Natural killer cell (primary cell): ENCODE results near the gene IL13. TPM values are rescaled to one million over a fixed set of nuclear protein-coding genes. Genes with fewer than 3 reads are reported as not detected.

Experiments used
- ATAC-seq, 3 donors: fragments of 150-1000 bp in 2 of 3; fragments of 200-7000 bp in 1 of 3; cut with Tn5 transposase; 1 replicate in 1 of 3; 2 replicates in 2 of 3; pipeline ENCODE4 v1.10.0; 2021; ENCODE audit warnings: mild to moderate bottlenecking in 2 of 3, moderate library complexity in 2 of 3
- DNase-seq, 2 donors: peaks; one replicate each; pipeline versions ENCODE4 v3.0.0 to v3.0.0-alpha.2; 2013 to 2021; ENCODE audit warnings: mixed read lengths in 1 of 2
- H3K27ac ChIP-seq: one replicate; pipeline ENCODE4 v1.5.1; 2013; ENCODE audit warnings: mild to moderate bottlenecking, low read length
- H3K27me3 ChIP-seq: one replicate; pipeline ENCODE4 v1.6.1; 2013; ENCODE audit warnings: low read length; ENCODE audit not compliant: control insufficient read depth, insufficient read depth
- H3K36me3 ChIP-seq: one replicate; pipeline ENCODE4 v1.6.1; 2013; ENCODE audit warnings: low read length; ENCODE audit not compliant: control insufficient read depth, insufficient read depth
- H3K4me1 ChIP-seq: one replicate; pipeline ENCODE4 v1.6.1; 2013; ENCODE audit warnings: low read length; ENCODE audit not compliant: control insufficient read depth, insufficient read depth
- H3K4me3 ChIP-seq: one replicate; pipeline ENCODE4 v1.5.1; 2013; ENCODE audit warnings: low read length
- H3K9me3 ChIP-seq: one replicate; pipeline ENCODE4 v1.6.1; 2013; ENCODE audit warnings: low read length; ENCODE audit not compliant: control insufficient read depth, insufficient read depth
- H3K27ac Mint-ChIP-seq, 2 donors: one replicate each; pipeline ENCODE4 v1.8.0; 2022; ENCODE audit warnings: mild to moderate bottlenecking in 2 of 2, mixed read lengths in 2 of 2, moderate library complexity in 1 of 2
- H3K27me3 Mint-ChIP-seq, 2 donors: one replicate each; pipeline ENCODE4 v1.8.0; 2022; ENCODE audit warnings: low read depth in 2 of 2, mixed read lengths in 2 of 2
- H3K36me3 Mint-ChIP-seq: one replicate; pipeline ENCODE4 v1.8.0; 2022; ENCODE audit warnings: mixed read lengths
- H3K4me1 Mint-ChIP-seq, 2 donors: one replicate each; pipeline ENCODE4 v1.8.0; 2022; ENCODE audit warnings: mixed read lengths in 2 of 2
- H3K4me3 Mint-ChIP-seq: one replicate; pipeline ENCODE4 v1.8.0; 2022; ENCODE audit warnings: mild to moderate bottlenecking, moderate library complexity, mixed read lengths
- H3K9me3 Mint-ChIP-seq, 2 donors: one replicate each; pipeline ENCODE4 v1.8.0; 2022; ENCODE audit warnings: mixed read lengths in 2 of 2
- CTCF ChIP-seq: fragments of 200-600 bp; IDR thresholded peaks from one replicate; pipeline ENCODE4 v1.8.0; 2022; ENCODE audit warnings: antibody characterized with exemption
- WGBS: methylation state at CpG from one replicate; pipeline ENCODE4 v1.1.7; 2013; ENCODE audit warnings: missing lambda C conversion rate; ENCODE audit not compliant: insufficient coverage; 5-methylcytosine and 5-hydroxymethylcytosine counted together
- intact Hi-C: fragments of 100-400 bp; cut with micrococcal nuclease; formaldehyde crosslinking; loops from one replicate; pipeline ENCODE4 v1.14.2; 2022
- total RNA-seq, 4 donors: library from RNA; stranded (reverse); fragments of 120-200 nt in 1 of 4; gene quantifications; one replicate each; pipeline versions ENCODE4 v1.2.3 to v1.2.4, GENCODE V29; 2013 to 2022

The IL13 gene
- total RNA-seq, result 1 to 10 TPM in 1 of 3 donors, under 1 TPM in 1, not detected in 1; 0.80 to 1.4 TPM
- total RNA-seq (2013), result 0.07 TPM

- Histone ChIP-seq H3K9me3 (no peaks in the 10 kb centered on the region), H3K36me3 (no peaks in the 10 kb centered on the region), H3K27ac (no peak within 1 kb of the TSS), H3K4me1 (peaks cover 11% of the 10 kb centered on the region), H3K27me3 (peaks cover 14% of the 10 kb centered on the region), H3K4me3 (no peak within 1 kb of the TSS)
- intact Hi-C loops, result no loop called here
- Mint-ChIP-seq H3K27me3 (peaks cover 24 to 41% of the 10 kb centered on the region in 2 donors), H3K27ac (no peak within 1 kb of the TSS), H3K4me1 (peaks cover 0 to 8% of the 10 kb centered on the region in 2 donors), H3K36me3 (no peaks in the 10 kb centered on the region), H3K4me3 (no peak within 1 kb of the TSS), H3K9me3 (no peaks in the 10 kb centered on the region)
- TF ChIP-seq CTCF, result no peak
- 86% methylated on average over 12 of the region's 12 CpGs for WGBS
- ATAC-seq (no peak), DNase-seq (no peak)
Measured at GRCh38 chr5:132657676-132658380, at the start of gene IL13. Gene IL13 (plus strand): TSS chr5:132658173. CDS start chr5:132658187, 14 bp downstream.

- Mint-ChIP-seq H3K36me3 (peaks cover 13% of the 10 kb centered on the region), H3K4me3 (no peak overlapping the region), H3K27me3 (no peaks in the 10 kb centered on the region), H3K27ac (no peak overlapping the region), H3K4me1 (no peaks in the 10 kb centered on the region), H3K9me3 (no peaks in the 10 kb centered on the region)
- Histone ChIP-seq H3K36me3 (peaks cover 47% of the 10 kb centered on the region), H3K4me1 (no peaks in the 10 kb centered on the region), H3K27me3 (no peaks in the 10 kb centered on the region), H3K9me3 (no peaks in the 10 kb centered on the region), H3K27ac (no peak overlapping the region), H3K4me3 (no peak overlapping the region)
- ATAC-seq (no peak), DNase-seq (no peak)
- intact Hi-C loops, result no loop called here
- TF ChIP-seq CTCF, result no peak
- WGBS, result 100% methylated on average over 2 of the region's 2 CpGs
Measured at GRCh38 chr5:132611965-132612364, 46.0 kb upstream of the IL13 start.

GRCh38 chr5:132612846-132613245 is 45.1 kb upstream of the IL13 start:
- no peak overlapping the region for H3K27ac ChIP-seq
- no peak overlapping the region for H3K4me3 ChIP-seq
- Mint-ChIP-seq H3K27ac (no peak overlapping the region), H3K4me1 (no peaks in the 10 kb centered on the region), H3K27me3 (no peaks in the 10 kb centered on the region), H3K36me3 (peaks cover 18% of the 10 kb centered on the region), H3K4me3 (no peak overlapping the region), H3K9me3 (no peaks in the 10 kb centered on the region)
- intact Hi-C loops, result no loop called here
- H3K36me3 ChIP-seq, result peaks cover 52% of the 10 kb centered on the region
- no peak for TF ChIP-seq CTCF
- no peaks in the 10 kb centered on the region for H3K4me1 ChIP-seq
- no peaks in the 10 kb centered on the region for H3K27me3 ChIP-seq
- ATAC-seq (no peak), DNase-seq (no peak)
- 100% methylated on average over 1 of the region's 1 CpG for WGBS
- H3K9me3 ChIP-seq, result no peaks in the 10 kb centered on the region

GRCh38 chr5:132621699-132622098 is 36.3 kb upstream of the IL13 start:
- Mint-ChIP-seq H3K27me3 (no peaks in the 10 kb centered on the region), H3K4me3 (no peak overlapping the region), H3K36me3 (peaks cover 18% of the 10 kb centered on the region), H3K27ac (no peak overlapping the region), H3K9me3 (no peaks in the 10 kb centered on the region), H3K4me1 (no peaks in the 10 kb centered on the region)
- intact Hi-C loops, result no loop called here
- Histone ChIP-seq H3K27me3 (no peaks in the 10 kb centered on the region), H3K9me3 (no peaks in the 10 kb centered on the region), H3K36me3 (peaks cover 37% of the 10 kb centered on the region), H3K4me3 (no peak overlapping the region), H3K27ac (no peak overlapping the region), H3K4me1 (no peaks in the 10 kb centered on the region)
- no peak for TF ChIP-seq CTCF
- ATAC-seq (no peak), DNase-seq (no peak)
